NCI-H1417 treated with DMSO at 0.1 percent for 48 hours (cell line): Measurements from ENCODE around the gene ORAI2.
"Not testable (repeated sequence)": the region's sequence is repeated elsewhere in the genome, so short reads cannot be mapped to it uniquely, and the experiment has no call there.

Experiments
- DNase-seq: peaks from one replicate; lab custom pipeline; 2025; lab: John Stamatoyannopoulos, UW

The ORAI2 gene

GRCh38 chr7:102447311-102447710, 13.9 kb downstream of the ORAI2 start:
- DNase-seq: no peak

DNA sequence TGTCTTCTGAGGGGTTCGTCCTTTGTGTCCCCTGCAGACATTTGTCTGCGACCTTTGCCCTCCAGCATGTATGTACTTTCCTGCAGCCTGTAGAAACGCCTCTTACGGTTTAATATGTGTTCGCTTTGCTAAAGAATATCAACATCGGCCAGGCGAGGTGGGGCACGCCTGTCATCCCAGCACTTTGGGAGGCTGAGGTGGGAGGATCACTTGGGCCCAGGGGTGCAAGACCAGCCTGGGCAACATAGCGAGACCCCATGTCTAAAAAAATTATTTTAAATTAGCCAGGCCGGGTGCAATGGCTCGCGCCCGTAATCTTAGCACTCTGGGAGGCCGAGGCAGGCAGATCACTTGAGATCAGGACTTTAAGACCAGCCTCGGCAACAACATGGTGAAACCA, 15.8 kb downstream of the ORAI2 start:
- DNase-seq: no peak

GRCh38 chr7:102450242-102450641, 16.9 kb downstream of the ORAI2 start:
- DNase-seq: no peak

GRCh38 chr7:102451371-102452054, 18.1 kb downstream of the ORAI2 start:
- peak; percentile 56 for DNase-seq

DNA sequence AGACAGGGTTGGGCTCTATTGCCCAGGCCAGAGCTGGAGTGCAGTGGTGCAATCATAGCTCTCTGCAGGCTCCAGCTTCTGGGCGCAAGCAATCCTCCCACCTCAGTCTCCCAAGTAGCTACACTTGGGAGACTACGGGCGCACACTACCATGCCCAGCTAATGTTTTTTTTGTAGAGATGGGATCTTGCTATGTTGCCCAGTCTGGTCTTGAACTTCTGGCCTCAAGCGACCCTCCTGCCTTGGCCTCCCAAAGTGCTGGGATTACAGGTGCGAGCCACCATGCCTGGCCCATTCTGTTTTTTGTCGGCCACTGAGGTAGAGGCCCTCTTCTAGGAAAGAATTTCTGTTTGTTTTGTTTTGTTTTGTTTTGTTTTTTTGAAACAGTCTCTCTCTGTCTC, 19.1 kb downstream of the ORAI2 start:
- no peak for DNase-seq

GRCh38 chr7:102453319-102453718, 19.9 kb downstream of the ORAI2 start:
- DNase-seq: no peak

- DNase-seq: no peak
Measured at GRCh38 chr7:102454468-102454867, 21.1 kb downstream of the ORAI2 start.

- DNase-seq: not testable (repeated sequence)
Measured at GRCh38 chr7:102454932-102455331, 21.6 kb downstream of the ORAI2 start.

DNA sequence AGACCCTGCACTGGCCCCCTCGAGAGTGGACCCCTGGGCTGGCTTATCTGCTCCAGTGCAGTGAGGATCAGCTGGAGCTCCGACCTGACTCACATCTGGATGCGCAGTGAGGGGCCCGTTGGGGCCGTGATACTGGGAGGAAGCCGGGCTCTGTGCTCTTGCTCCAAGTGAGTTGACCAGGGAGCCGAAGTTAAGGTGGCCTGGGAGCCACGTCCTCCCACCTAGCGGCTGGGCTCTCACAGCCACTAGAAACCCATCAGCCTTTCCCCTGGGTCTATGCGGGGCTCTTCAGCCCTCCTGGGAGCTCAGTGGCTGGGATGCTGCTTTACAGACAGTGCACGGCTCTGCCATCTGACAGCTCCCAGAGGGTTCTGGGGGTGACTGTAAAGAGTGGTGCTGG, 22.2 kb downstream of the ORAI2 start:
- DNase-seq: no peak

DNA sequence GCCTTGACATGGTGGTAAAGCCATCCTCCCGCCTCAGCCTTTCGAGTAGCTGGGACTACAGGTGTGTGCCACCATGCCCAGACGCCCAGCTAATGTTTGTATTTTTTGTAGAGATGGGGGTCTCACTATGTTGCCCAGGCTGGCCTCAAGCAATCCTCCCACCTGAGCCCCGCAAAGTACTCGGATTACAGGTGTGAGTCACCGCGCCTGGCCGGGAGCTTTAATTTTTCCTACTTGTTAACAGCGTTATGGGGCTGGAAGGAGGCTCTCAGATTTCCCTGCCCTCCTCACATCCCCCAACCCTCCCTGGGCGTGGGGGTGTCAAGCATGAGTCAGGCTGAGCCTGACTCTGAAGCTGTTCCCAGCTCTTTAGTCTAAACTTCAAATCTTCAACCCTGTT, 23.0 kb downstream of the ORAI2 start:
- DNase-seq: no peak

DNA sequence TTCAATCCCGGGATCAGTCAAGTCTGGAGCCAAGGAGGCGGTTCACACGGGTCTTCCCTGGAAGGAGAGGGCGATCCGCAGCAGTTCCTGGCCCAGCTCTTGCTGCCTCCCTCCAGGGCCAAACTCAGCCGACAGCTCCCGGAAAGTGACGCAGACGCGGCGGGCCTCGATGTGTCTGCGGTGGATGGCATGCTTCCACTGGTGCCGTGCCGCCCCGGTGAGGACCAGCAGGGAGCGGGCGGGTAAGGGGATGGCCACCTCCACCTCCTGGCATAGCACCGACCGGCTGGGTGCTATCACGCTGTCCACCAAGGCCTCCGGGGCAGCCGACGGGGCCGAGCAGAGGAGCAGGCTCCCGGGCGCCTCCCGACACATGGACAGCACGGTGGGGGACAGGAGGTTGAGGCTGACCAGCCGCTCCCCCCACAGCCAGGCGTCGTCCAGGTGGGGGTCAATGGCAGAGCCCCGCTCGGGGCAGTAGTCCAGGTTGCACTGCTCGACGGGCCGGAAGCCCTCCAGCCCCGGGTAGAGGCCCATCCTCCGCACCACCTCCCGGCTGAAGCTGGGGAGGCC, 24.1 kb downstream of the ORAI2 start:
- no peak for DNase-seq

- no peak for DNase-seq
Measured at GRCh38 chr7:102459221-102459844, 26.0 kb downstream of the ORAI2 start.

DNA sequence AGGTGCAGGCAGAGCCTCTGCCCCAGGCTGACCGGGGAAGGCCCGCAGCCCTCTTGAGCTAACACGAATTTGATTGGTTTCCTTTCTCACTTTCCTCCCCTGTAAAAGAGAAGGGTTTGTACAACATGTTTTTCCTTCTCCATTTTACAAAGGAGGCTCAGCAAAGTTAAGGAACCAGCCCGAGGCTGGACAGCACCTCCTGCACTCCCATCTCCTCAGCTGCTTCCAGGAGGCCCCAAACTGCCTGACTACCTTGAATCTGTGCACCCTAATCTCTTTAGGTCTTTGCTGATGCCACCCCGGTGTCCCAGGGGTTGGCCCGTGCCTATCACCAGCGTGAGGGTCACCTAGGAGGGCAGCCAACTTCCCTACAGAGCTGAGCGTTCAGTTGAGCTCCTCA, 27.1 kb downstream of the ORAI2 start:
- DNase-seq: no peak

DNA sequence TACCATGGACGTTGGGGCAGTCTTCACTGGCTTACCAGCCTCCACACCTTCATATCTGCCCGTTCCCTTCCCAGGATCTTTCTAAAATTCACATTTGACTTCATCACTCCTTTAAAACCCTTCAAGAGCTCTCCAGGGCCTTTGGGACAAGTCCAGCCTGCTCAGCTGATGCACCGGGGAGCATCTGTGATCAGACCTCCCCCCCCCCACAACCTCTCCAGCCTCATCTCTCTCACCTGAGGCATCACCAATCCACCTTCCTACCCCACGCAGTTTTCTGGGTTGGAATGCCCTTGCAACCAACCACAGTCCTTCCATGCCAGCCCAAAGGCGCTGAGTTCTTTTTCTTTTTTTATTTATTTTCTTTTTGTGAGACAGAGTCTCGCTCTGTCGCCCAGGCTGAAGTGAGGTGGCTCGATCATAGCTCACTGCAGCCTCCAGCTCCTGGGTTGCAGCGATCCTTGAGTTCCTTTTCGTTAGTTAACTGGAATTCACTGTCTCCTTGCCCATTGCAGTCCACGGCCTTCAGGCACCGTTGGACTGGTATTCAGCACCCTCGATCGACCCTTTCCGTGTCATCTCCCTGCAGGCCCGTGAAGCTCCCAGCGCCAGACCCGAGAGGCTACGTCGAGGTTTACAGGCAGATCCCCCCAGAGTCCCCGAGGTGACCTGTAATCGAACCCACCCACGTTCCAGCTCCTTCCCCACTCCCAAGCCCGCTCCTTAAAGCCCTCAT, 30.6 kb downstream of the ORAI2 start:
- no peak for DNase-seq

- peak; percentile 76 for DNase-seq
Measured at GRCh38 chr7:102464577-102465280, 31.4 kb downstream of the ORAI2 start, which contains the start of the genes ALKBH4 and LRWD1. TSS of gene ALKBH4 (minus strand) at chr7:102464863. CDS start at chr7:102464836, 27 bp downstream. TSS of gene LRWD1 (plus strand) at chr7:102464984. CDS start at chr7:102465081, 97 bp downstream.

DNA sequence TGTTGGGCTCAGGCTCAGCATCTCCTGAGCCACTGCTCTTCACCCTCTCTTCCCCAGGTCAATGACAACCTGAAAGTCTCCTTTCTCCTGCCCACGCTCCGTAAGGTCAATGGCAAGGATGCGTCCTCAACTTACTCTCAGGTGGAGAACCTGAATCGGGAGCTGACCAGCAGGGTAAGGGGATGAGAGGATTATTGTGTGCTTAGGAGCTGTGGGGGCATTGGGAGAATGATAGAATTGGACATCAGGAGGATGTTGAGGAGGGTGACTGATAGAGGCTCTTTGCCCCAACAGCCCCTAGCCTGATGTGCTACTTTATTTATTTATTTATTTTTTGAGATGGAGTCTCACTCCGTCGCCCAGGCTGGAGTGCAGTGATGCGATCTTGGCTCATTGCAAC, 32.7 kb downstream of the ORAI2 start:
- no peak for DNase-seq

DNA sequence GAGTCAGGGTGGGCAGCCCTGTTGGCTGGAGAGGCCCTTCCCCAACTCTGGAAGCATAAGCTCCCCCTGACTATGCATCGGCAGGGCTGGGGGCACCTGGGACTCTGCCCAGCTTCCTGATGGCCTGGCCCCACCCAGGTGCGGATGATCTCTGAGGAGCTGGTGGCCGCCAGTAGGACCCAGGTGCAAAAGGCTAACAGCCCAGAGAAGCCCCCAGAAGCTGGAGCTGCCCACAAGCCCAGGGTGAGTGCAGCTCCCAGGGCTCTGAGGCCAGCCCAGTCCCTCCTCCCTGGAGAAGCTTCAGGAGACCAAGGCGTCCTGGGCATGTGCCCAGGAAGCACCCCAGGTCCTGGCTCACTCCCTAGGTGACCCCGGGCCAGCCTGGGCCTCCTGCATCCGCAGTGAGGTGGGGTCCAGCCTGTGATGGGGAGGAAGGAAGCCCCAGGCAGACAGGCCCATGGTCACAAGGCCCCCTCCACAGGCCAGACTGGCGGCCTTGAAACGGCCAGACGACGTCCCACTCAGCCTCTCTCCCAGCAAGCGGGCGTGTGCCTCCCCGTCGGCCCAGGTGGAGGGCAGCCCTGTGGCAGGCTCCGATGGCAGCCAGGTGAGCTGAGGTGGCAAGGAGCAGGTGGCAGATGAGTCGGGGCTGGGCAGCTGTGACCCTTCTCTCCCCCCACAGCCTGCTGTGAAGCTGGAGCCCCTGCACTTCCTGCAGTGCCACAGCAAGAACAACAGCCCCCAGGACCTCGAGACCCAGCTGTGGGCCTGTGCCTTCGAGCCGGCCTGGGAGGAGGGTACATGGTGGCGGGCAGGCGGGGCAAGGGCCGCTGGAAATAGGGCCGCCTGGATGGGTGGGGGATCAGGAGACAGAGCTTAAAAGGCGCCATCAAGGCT, 34.5 kb downstream of the ORAI2 start:
- no peak for DNase-seq

DNA sequence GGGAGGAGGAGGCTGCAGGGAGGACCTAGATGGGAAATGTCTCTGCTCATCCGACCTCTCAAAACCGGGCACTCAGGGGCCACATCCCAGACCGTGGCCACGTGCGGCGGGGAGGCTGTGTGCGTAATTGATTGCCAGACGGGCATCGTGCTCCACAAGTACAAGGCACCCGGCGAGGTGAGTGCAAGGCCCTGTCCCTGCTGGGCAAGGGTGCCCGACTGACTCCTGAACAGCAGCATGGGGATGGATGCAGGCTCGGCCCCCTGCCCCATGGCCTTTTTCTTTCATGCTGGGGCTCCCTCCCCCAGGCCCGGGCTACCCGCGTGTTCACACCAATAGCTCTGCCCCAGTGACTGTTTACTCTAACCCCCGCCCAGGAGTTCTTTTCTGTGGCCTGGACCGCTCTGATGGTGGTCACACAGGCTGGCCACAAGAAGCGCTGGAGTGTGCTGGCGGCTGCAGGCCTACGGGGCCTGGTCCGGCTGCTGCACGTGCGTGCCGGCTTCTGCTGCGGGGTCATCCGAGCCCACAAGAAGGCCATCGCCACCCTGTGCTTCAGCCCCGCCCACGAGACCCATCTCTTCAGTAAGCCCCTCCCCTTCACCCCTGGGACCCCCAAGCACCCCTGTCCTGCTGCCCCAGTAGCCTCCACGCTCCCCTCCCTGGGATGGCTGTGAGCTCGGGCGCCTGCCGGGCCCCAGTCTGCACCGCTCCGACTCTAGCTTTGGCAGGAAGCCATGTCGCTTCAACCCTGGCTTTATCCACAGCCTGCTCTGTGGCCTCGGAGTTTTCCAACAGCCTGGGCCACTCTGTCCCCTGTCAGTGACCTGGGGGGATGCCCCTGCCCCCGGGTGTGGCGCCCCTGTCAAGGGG, 35.3 kb downstream of the ORAI2 start:
- DNase-seq: no peak

GRCh38 chr7:102469351-102469971, 36.1 kb downstream of the ORAI2 start:
- no peak for DNase-seq
